Loucy (cell line): ENCODE results near the gene CFAP58.

Experiments
- H2AFZ ChIP-seq: fragments of 200-600 bp; sonication (generic); 2 replicates; pipeline ENCODE4 v1.6.0; 2016; ENCODE audit warnings: antibody characterized with exemption, mild to moderate bottlenecking, low read length, moderate library complexity
- H3F3A ChIP-seq: fragments of 200-600 bp; 2 replicates; pipeline ENCODE4 v1.6.0; 2016; ENCODE audit warnings: antibody characterized with exemption, low read depth, mild to moderate bottlenecking
- H3K27me3 ChIP-seq: fragments of 200-600 bp; sonication (generic); 2 replicates; pipeline ENCODE4 v1.6.1; 2014; ENCODE audit warnings: low read length, mild to moderate bottlenecking; ENCODE audit not compliant: insufficient read depth, poor library complexity, severe bottlenecking
- H3K36me3 ChIP-seq: fragments of 200-600 bp; sonication (generic); 2 replicates; pipeline ENCODE4 v1.6.1; 2016; ENCODE audit warnings: low read length; ENCODE audit not compliant: insufficient read depth
- H3K4me1 ChIP-seq: fragments of 200-600 bp; sonication (generic); 2 replicates; pipeline ENCODE4 v1.5.1; 2014; ENCODE audit warnings: low read length, mild to moderate bottlenecking; ENCODE audit not compliant: insufficient read depth, poor library complexity, severe bottlenecking
- H3K4me2 ChIP-seq: fragments of 200-600 bp; sonication (generic); 2 replicates; pipeline ENCODE4 v1.6.0; 2014; ENCODE audit warnings: antibody characterized with exemption, low read length, low read depth, mild to moderate bottlenecking; ENCODE audit not compliant: poor library complexity, severe bottlenecking
- H3K4me3 ChIP-seq: fragments of 200-600 bp; sonication (generic); 2 replicates; pipeline ENCODE4 v1.5.1; 2014; ENCODE audit warnings: low read length, mild to moderate bottlenecking, mixed read lengths; ENCODE audit not compliant: poor library complexity, severe bottlenecking
- H3K79me2 ChIP-seq: fragments of 200-600 bp; sonication (generic); 2 replicates; pipeline ENCODE4 v1.6.1; 2014; ENCODE audit warnings: low read length; ENCODE audit not compliant: insufficient read depth
- H3K9ac ChIP-seq: fragments of 200-600 bp; sonication (generic); 2 replicates; pipeline ENCODE4 v1.6.0; 2014; ENCODE audit warnings: mild to moderate bottlenecking, low read depth, low read length, moderate library complexity; ENCODE audit not compliant: poor library complexity, severe bottlenecking
- H3K9me2 ChIP-seq: fragments of 200-600 bp; sonication (generic); replicated peaks from 2 replicates; pipeline ENCODE4 v1.6.1; 2016; ENCODE audit warnings: low read depth, low read length, mixed read lengths
- H3K9me3 ChIP-seq: fragments of 200-600 bp; sonication (generic); 2 replicates; pipeline ENCODE4 v1.6.1; 2014; ENCODE audit warnings: mild to moderate bottlenecking, antibody characterized with exemption, low read length, low read depth; ENCODE audit not compliant: insufficient read depth
- H4K20me1 ChIP-seq: fragments of 200-600 bp; sonication (generic); 2 replicates; pipeline ENCODE4 v1.6.0; 2014; ENCODE audit warnings: antibody characterized with exemption, low read length, mild to moderate bottlenecking; ENCODE audit not compliant: insufficient read depth, poor library complexity, severe bottlenecking
- CTCF ChIP-seq: fragments of 200-600 bp; sonication (generic); conservative IDR thresholded peaks from 2 replicates; pipeline ENCODE4 v1.5.1; 2014; ENCODE audit warnings: mild to moderate bottlenecking, antibody characterized with exemption, low read length
- EZH2phosphoT487 ChIP-seq: fragments of 200-600 bp; IDR thresholded peaks from 2 replicates; pipeline ENCODE4 v1.6.1; 2018; ENCODE audit warnings: antibody characterized with exemption, mild to moderate bottlenecking, moderate library complexity, borderline replicate concordance

CFAP58 gene

GRCh38 chr10:104350127-104350635 lies 3.5 kb upstream of the CFAP58 start:
- TF ChIP-seq EZH2phosphoT487, result no peak
- peak; percentile 81 for TF ChIP-seq CTCF
- Histone ChIP-seq H3K4me2 (no peak overlapping the region), H3K9ac (no peak overlapping the region), H3K79me2 (no peaks in the 10 kb centered on the region), H4K20me1 (no peaks in the 10 kb centered on the region), H3K27me3 (no peaks in the 10 kb centered on the region), H2AFZ (no peak overlapping the region), H3K4me1 (peaks cover 24% of the 10 kb centered on the region), H3K36me3 (no peaks in the 10 kb centered on the region), H3K9me3 (no peaks in the 10 kb centered on the region), H3K9me2 (no peaks in the 10 kb centered on the region), H3F3A (no peaks in the 10 kb centered on the region), H3K4me3 (no peak overlapping the region)

- H3K4me2 ChIP-seq, result peak overlapping the region; percentile 77
- H3K36me3 ChIP-seq, result no peaks in the 10 kb centered on the region
- no peaks in the 10 kb centered on the region for H3K79me2 ChIP-seq
- H3K9me3 ChIP-seq, result no peaks in the 10 kb centered on the region
- no peak overlapping the region; the same call in 1 of the 2 replicates for H2AFZ ChIP-seq
- H4K20me1 ChIP-seq, result no peaks in the 10 kb centered on the region
- peaks cover 24% of the 10 kb centered on the region for H3K4me1 ChIP-seq
- no peaks in the 10 kb centered on the region for H3K27me3 ChIP-seq
- no peaks in the 10 kb centered on the region for H3K9me2 ChIP-seq
- H3K4me3 ChIP-seq, result peak overlapping the region; percentile 54
- TF ChIP-seq EZH2phosphoT487 (no peak), CTCF (no peak)
- H3K9ac ChIP-seq, result no peak overlapping the region
- H3F3A ChIP-seq, result no peaks in the 10 kb centered on the region
Measured at GRCh38 chr10:104351061-104351702, 2.5 kb upstream of the CFAP58 start.

GRCh38 chr10:104351919-104352318 lies 1.7 kb upstream of the CFAP58 start:
- no peaks in the 10 kb centered on the region for H3K9me3 ChIP-seq
- no peaks in the 10 kb centered on the region for H3K36me3 ChIP-seq
- H3F3A ChIP-seq, result no peaks in the 10 kb centered on the region
- H3K27me3 ChIP-seq, result no peaks in the 10 kb centered on the region
- no peaks in the 10 kb centered on the region for H3K79me2 ChIP-seq
- TF ChIP-seq EZH2phosphoT487 (no peak), CTCF (no peak)
- peak overlapping the region; percentile 77 for H3K4me2 ChIP-seq
- H3K4me3 ChIP-seq, result peak overlapping the region; percentile 54
- H3K4me1 ChIP-seq, result peaks cover 24% of the 10 kb centered on the region
- no peaks in the 10 kb centered on the region for H3K9me2 ChIP-seq
- H4K20me1 ChIP-seq, result no peaks in the 10 kb centered on the region
- peak overlapping the region; percentile 44 for H2AFZ ChIP-seq
- no peak overlapping the region for H3K9ac ChIP-seq
